Stromal cell of bone marrow (primary cell): ENCODE data around the gene LIG1.
A peak's percentile ranks its signal among the peaks of the same experiment; 100 is the strongest.

ENCODE experiments used
- DNase-seq: peaks from one replicate; pipeline ENCODE4 v3.0.0-alpha.2; 2012; ENCODE audit warnings: low read depth

Gene LIG1

DNA sequence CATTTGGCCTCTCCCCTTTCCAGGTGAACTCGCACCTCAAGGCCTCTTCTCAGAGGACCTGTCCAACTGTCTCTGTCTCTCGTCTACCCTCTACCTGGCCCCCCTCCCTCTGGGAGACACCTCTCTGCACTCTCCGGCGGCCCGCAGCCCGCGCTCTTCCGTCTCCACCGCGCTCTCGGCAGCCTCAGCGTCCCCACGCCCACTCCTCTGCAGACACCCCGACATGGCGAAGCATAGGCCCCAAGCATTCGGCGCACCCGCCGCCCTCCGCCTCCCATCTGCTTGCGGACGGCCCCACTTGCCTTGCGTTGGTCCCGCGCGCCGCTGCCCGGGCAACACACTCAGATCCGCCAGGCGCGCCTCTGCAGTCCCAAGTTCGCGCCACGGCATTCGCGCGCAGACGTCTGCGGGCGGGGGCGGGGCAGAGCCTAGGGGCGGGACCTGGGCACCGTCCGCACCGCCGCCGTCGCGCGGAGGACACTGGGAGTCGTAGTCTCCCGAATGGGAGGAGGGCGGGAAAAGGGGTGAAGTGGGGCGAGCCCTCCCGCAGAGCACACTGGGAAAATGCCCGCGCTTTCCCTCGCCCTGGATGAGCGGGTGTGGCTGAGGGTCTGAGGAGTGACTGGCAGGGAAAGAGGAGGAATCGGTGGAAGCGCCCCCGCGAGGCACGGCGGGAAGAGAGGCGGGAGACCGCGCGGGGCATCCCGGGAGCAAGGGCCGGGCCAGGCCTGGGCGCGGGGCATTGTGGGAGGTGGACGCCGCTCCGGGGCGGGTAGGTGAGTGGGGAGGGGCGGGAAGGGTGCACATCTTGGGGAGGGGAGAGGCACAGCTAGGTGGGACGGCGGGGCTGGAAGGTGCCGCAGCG lies at the start of gene LIG1, which contains the start of gene ZSWIM9:
TSS of gene LIG1 (minus strand) at position 406 of the 865 bp plus-strand sequence. CDS start 4,778 bp downstream, outside the sequence.
TSS of gene ZSWIM9 (plus strand) at position 742 of the 865 bp plus-strand sequence. CDS start 1,123 bp downstream, outside the sequence.
- peak; percentile 90 for DNase-seq

GRCh38 chr19:48218997-48219396 lies 48.9 kb upstream of the LIG1 start:
- DNase-seq = no peak

GRCh38 chr19:48216933-48217332 lies 46.8 kb upstream of the LIG1 start:
- no peak for DNase-seq

GRCh38 chr19:48213959-48214358 lies 43.8 kb upstream of the LIG1 start:
- DNase-seq = no peak

DNA sequence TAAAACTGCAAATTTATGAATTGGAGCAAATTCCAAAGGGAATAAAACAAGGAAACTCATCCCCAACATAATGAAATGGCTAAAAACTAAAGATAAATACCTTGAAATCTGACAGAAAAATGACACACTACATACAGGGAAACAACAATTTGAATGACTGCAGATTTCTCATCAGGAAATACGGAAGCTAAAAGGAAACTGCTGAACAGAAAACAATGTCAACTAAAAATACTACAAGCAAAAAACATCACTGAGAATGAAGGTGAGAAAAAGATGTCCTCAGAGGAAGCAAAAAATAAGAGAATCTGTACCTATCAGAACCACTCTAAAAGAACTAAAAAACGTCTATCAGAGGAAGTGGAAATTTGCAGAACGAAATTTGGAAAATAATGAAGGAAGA lies 39.9 kb upstream of the LIG1 start:
- DNase-seq = no peak

DNA sequence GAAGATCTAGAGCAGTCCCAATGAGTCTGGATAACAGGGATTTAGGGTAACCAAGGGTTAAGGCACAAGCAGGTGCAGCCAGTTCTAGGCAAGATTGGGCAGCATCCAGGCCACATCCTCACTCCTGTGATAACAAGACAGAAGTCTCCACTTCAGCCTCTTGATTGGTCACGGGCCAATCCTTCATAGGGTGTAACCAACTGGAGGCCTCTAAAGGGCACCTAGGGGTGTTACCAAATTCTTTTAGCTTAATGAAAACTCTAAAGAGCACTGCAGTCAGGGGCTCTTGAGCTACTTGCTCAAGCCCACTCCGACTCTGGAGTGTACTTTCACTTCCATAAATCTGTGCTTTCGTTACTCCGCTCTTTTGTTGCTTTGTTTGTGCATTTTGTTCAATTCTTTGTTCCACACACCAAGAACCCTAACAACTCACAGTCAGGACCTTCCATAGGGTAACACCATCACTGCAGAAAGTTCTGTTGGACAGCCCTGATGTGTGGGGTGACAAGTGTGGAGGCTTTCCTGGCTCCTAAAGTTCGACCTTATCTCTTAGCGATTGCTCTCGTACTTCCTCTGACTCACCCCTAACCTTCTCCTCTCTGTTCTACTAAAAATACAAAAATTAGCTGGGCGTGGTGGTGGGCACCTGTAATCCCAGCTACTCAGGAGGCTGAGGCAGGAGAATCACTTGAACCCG lies 36.4 kb upstream of the LIG1 start:
- no peak for DNase-seq

DNA sequence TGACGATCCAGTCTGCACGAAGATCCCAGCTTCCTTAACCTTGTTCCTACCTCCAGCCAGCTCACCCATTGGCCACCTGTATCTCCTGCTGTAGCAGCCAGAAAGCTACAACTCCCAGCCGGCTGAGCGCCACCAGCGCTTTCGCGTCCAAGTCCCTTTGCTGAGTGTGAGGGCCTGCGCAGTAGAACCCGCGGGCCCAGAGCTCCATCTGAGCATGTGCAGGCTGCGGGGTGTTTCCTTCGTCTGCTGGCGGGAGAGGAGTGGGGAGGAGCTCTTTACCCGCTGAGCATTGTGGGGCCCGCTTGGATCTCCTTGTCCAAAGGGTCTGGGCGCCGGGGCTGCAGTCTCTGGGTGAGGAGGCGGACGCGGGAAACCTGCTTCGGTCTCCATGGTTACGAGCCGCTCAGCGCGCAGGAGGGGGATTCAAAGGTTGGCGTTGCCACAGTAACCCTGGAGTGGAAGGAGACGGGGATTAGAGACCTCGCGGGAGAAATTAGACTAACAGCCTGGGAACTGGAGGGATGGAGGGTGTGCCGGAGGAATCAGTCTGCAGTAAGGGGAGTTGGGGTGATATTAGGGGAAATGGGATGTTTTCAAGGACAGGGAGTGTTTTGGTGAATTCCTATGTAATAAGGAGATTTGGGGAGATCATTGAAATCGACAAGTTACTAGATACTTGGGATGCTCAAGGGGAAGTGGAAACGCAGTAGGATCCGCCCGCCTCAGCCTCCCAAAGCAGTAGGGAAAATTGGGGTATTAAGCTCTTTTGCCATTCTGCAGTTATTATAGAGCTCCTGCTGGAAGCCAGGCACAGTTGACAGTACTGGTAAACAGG lies 33.9 kb upstream of the LIG1 start:
- DNase-seq = peak; percentile 88

GRCh38 chr19:48203222-48203793 lies 33.2 kb upstream of the LIG1 start:
- no peak for DNase-seq

- no peak for DNase-seq
Observed at GRCh38 chr19:48196933-48197665, 27.0 kb upstream of the LIG1 start.

DNA sequence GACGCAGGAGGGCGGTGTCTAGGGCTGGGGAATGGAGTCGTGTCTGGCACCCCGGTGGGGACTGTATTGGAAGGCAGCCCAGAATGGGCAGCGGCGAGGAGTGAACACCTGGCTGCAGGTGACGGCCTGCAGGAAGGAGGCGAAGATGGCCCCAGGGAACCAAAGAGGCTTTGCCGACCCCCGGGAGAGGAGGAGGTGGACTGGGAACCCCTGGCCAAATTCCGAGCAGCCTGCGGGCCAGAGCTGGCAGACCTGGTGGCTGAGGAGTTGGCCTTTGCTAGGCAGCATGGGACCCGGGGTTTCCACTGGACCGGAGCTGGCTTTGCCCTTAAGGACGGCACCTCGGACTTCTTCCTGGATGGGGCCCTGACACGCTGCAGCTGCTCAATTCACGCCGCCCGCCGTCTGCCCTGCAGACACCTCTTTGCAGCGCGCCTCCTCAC lies 26.2 kb upstream of the LIG1 start:
- no peak for DNase-seq

GRCh38 chr19:48194844-48195830 lies 25.0 kb upstream of the LIG1 start:
- DNase-seq = no peak

GRCh38 chr19:48194041-48194843 lies 24.1 kb upstream of the LIG1 start:
- no peak for DNase-seq

- no peak for DNase-seq
Observed at GRCh38 chr19:48192750-48193149, 22.6 kb upstream of the LIG1 start.

DNA sequence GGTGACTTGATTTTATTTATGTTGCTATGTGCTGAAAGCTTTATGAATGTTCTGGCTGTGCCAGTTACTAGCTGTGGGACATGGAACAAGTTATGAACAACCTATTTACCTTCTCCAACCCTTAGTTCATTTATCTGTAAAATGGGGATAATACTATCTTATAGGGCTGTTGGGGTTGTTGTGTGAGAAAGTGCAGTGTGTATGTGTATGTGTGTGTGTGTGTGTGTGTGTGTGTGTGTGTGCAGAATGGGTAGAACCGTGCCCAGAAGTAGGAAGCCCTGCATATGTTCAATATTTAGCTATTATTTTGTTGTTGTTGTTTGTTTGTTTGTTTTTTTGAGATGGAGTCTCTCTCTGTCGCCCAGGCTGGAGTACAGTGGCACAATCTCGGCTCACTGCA lies 20.7 kb upstream of the LIG1 start:
- DNase-seq = no peak

DNA sequence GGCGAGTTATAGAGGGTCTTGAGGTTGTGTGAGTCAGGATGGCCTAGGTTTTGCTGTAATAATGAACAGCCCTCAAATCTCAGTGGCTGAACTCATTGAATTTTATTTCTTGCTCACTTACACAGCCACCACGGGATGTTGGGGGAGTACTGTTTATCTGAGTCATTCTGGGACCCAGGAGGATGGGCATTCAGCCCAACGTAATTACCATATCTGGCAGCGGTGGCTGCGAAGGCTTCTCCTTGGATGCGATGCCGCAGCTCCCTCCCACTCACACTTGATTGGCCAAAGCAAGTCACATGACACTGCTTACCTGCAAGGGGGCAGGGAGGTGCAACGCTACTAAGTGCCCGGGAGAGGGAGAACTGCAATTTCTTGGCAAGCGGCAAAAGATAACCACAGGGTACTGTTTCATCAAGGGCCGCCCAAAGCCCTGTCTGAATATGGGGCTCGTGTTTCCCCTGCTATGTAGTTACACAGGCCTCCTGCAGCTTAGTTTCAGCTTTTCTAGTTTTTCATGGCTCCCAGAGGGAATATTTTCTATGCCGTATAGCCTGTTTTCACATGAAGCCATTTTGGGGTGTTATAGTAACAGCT lies 20.2 kb upstream of the LIG1 start:
- peak; percentile 38 for DNase-seq

DNA sequence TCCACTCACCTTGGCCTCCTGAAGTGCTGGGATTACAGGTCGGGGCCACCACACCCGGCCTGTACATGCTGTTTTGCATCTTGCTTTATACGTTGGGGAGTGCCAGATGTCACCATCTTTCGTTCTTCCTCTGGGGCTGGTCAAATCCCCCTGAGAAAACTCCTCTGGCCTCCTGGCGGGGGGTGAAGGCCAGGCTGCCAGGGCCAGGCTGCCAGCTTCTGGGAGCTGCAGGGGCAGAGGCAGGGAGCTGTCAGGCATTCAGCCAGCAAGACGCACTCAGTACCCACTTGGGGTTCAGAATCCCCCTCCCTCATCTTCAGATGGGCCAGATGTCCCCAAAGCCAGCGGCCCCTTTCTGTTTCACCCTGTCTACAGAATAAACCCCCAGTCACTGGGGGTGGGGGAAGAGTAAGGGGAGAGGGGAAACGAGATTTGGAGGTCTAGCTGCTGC lies 16.4 kb upstream of the LIG1 start:
- no peak for DNase-seq

DNA sequence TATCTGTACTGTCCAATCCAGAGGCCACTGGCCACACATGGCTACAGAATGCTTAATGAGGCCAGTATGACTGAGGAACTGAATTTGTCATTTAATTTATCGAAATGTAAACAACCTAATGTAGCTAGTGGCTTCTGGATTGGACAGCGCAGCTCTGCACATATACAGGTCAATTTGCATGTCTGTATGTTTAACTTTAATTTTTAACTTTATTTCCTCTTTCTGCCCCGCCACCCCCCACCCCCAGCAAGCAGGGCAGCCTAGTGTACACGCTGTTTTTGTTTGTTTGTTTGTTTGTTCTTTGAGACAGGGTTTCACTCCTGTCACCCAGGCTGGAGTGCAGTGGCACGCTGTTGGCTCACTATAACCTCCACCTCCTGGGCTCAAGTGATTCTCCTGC lies 15.9 kb upstream of the LIG1 start:
- DNase-seq = no peak

DNA sequence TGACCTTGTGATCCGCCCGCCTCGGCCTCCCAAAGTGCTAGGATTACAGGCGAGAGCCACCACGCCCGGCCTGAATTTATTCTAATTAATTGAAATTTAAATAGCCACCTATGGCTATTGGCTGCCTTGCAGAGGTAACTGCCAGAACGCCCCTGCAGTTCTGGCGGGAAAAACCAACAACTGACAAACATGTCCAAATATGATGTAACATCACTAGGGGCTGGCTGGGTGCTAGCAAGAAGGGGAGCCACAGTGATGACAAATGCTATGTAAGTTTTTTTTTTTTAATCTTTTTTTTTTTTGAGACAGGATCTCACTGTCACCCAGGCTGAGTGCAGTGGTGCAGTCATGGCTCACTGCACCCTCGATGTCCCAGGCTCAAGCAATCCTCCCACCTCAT lies 13.2 kb upstream of the LIG1 start:
- DNase-seq = no peak

DNA sequence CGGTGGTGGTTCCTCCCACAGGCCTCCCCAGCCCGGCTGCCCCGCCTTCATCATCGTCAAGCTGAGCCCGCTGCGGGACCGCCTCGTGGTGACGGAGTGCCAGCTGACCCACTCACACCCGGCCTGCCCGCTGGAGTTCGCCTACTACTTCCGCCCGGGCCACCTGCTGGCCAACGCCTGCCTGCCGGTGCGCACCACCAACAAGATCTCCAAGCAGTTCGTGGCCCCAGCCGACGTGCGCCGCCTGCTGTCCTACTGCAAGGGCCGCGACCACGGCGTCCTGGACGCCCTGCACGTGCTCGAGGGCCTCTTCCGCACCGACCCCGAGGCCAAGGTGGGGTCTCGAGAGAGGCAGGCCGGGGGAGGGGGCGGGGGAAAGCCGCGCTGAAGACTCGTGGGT lies 12.3 kb upstream of the LIG1 start:
- DNase-seq = no peak
